Activated CD4-positive, alpha-beta T cell treated with anti-CD3 and anti-CD28 coated beads, Interleukin-2, amount 10 ng/mL, durations not matched to agents 24 days and 14 days (primary cell): Measurements from ENCODE around the gene LDB2. TPM values are rescaled to one million over a fixed set of nuclear protein-coding genes. Genes with fewer than 3 reads are reported as not detected.
"Not testable (repeated sequence)": the region's sequence is repeated elsewhere in the genome, so short reads cannot be mapped to it uniquely, and the experiment has no call there.

ENCODE experiments used
- DNase-seq: peaks from one replicate; pipeline ENCODE4 v3.0.0; 2022
- H3K27ac Mint-ChIP-seq: one replicate; pipeline ENCODE4 v1.8.0; 2022; ENCODE audit warnings: mild to moderate bottlenecking, mixed read lengths
- H3K27me3 Mint-ChIP-seq: one replicate; pipeline ENCODE4 v1.8.0; 2022; ENCODE audit warnings: mixed read lengths
- H3K36me3 Mint-ChIP-seq: one replicate; pipeline ENCODE4 v1.8.0; 2022; ENCODE audit warnings: low read depth, mild to moderate bottlenecking, mixed read lengths
- H3K4me1 Mint-ChIP-seq: one replicate; pipeline ENCODE4 v1.8.0; 2021; ENCODE audit warnings: mixed read lengths
- H3K4me3 Mint-ChIP-seq: one replicate; pipeline ENCODE4 v1.8.0; 2022; ENCODE audit warnings: mild to moderate bottlenecking, moderate library complexity, mixed read lengths
- H3K9me3 Mint-ChIP-seq: one replicate; pipeline ENCODE4 v1.8.0; 2021; ENCODE audit warnings: mixed read lengths
- intact Hi-C: fragments of 100-400 bp; cut with micrococcal nuclease; formaldehyde crosslinking; loops from one replicate; pipeline ENCODE4 v1.15.1; 2023
- total RNA-seq: library from RNA; stranded (reverse); gene quantifications from 2 replicates; pipeline ENCODE4 v1.2.3, GENCODE V29; 2022

Gene LDB2
- total RNA-seq, 1 donor from 2014 or later, result not detected

DNA sequence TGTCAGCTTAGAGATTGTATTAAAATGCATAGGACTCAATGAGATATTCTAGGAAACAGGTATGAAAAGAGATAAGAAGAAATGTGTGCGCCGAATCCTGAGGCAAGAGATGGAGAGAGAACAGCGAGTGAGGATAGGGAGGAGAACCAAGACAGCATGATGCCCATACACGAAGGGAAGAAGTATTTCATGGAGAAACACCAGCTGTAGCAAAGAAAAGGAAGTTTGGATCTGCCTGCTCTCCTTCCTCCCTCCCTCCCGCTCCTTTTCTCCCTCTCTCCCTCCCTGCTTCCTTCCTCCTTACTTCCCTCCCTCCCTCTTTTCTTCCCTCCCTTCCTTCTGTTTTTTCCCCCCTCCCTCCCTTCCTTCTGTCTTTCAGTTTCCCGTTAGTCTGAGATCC, 353.6 kb downstream of the LDB2 start:
- Mint-ChIP-seq H3K27me3 (no peaks in the 10 kb centered on the region), H3K27ac (no peak overlapping the region)
- intact Hi-C loops, result no loop called here

DNA sequence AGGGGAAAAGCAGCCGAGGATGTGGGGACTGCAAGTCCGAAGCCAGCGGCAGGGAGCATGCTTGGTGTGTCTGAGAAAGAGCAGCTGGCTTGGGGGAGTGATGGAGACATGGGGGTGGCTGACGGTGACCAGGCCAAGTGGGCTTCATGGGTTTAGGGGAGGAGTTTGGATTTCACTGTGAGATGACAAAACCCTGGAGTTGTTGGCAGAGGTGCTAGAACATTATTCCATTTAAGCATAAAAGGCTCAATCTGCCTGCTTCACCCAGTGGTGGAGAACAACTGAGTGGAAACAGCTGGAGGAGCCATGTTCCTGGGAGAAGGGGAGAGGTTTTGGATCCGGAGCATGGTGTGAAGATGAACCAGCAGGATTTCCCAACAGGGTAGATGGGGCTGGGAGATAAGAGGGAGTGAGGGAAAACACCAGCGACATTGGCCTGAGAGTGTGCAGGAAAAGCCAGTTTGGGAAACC, 354.2 kb downstream of the LDB2 start:
- Mint-ChIP-seq H3K27ac (no peak overlapping the region), H3K27me3 (no peaks in the 10 kb centered on the region), H3K9me3 (no peaks in the 10 kb centered on the region), H3K36me3 (no peaks in the 10 kb centered on the region), H3K4me1 (no peaks in the 10 kb centered on the region), H3K4me3 (no peak overlapping the region)
- intact Hi-C loops, result no loop called here
- DNase-seq, result no peak

More for the DNA sequence above, 353.6 kb downstream of the LDB2 start:
- Mint-ChIP-seq H3K4me1 (no peaks in the 10 kb centered on the region), H3K9me3 (no peaks in the 10 kb centered on the region), H3K36me3 (no peaks in the 10 kb centered on the region), H3K4me3 (no peak overlapping the region)
- no peak for DNase-seq

- H3K27ac Mint-ChIP-seq, result no peak overlapping the region
- no peaks in the 10 kb centered on the region for H3K27me3 Mint-ChIP-seq
- intact Hi-C loops, result no loop called here
- no peaks in the 10 kb centered on the region for H3K36me3 Mint-ChIP-seq
- no peaks in the 10 kb centered on the region for H3K9me3 Mint-ChIP-seq
- DNase-seq, result no peak
- no peaks in the 10 kb centered on the region for H3K4me1 Mint-ChIP-seq
- H3K4me3 Mint-ChIP-seq, result no peak overlapping the region
These were observed 360.5 kb downstream of the LDB2 start for GRCh38 chr4:16537926-16538325.

- Mint-ChIP-seq H3K27me3 (no peaks in the 10 kb centered on the region), H3K27ac (no peak overlapping the region), H3K4me3 (no peak overlapping the region), H3K4me1 (no peaks in the 10 kb centered on the region), H3K36me3 (no peaks in the 10 kb centered on the region), H3K9me3 (no peaks in the 10 kb centered on the region)
- intact Hi-C loops, result no loop called here
- no peak for DNase-seq
These were observed 366.0 kb downstream of the LDB2 start for GRCh38 chr4:16532240-16532970.

DNA sequence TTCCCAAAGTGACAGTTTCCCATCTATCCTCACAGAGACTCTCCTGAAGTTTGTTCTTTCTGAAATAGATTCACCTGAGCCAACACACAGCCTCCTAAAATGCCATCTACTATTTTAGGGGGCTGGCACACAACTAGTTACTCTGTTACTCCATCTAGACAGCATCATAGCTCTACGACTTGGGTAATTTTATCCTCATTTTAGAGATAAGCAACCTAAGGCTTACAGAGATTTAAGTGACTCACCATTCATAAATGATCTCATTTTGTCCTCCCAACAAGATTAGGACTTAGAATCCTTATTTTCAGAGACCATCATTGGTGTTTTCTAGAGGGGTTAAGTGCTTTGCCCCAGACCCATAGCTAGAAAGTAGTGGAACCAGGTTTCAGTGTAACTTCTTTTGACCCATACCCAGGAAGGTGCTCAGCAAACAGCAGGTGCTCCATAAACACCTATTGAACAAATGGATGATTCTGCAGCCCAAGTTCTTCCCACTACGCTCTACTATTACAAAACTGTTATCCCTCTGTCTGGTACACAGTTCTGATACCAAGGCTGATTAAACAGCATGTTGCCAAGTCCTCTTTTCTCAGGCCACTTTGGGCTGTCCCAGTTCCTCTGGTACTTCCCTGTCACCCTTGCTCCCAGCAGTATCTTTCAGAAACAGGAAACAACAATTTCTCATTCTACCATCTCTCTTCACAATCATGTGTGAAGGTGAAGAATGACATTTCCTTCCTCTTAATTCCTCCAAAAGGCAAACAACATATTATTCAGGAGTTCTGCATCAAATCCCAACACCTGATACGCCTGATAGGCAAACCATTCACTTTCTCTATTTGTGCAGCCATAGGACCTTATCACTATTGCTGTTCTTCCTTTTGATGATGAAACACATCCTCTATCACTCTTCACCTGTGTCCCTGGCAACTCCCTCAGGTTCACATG, 367.5 kb downstream of the LDB2 start:
- Mint-ChIP-seq H3K9me3 (no peaks in the 10 kb centered on the region), H3K27ac (no peak overlapping the region), H3K27me3 (no peaks in the 10 kb centered on the region), H3K4me1 (no peaks in the 10 kb centered on the region), H3K4me3 (no peak overlapping the region), H3K36me3 (no peaks in the 10 kb centered on the region)
- intact Hi-C loops, result no loop called here
- no peak for DNase-seq

GRCh38 chr4:16524911-16525554, 373.4 kb downstream of the LDB2 start:
- Mint-ChIP-seq H3K27ac (no peak overlapping the region), H3K36me3 (no peaks in the 10 kb centered on the region), H3K9me3 (no peaks in the 10 kb centered on the region), H3K4me3 (no peak overlapping the region), H3K27me3 (no peaks in the 10 kb centered on the region), H3K4me1 (no peaks in the 10 kb centered on the region)
- intact Hi-C loops, result no loop called here
- no peak for DNase-seq

DNA sequence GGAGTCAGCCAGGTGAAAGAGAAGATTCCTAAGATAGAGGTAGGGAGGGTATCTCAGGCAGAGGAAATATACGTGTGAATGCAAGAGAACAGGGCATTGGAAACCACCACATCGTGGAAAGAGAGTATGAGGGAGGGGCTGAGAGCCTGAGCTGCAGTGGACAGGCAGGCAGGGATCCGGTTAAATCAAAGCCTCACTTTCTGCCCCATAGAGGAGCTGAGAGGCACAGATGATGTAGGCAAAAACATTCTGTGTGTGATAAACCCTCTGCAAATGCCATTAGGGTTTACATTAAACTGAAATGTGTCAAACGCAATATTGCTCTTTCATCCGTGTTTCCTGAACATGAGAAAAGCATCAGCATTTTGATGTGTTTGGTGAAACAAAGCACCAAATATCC, 374.0 kb downstream of the LDB2 start:
- no peaks in the 10 kb centered on the region for H3K9me3 Mint-ChIP-seq
- intact Hi-C loops, result no loop called here
- no peak overlapping the region for H3K27ac Mint-ChIP-seq
- no peak overlapping the region for H3K4me3 Mint-ChIP-seq
- H3K36me3 Mint-ChIP-seq, result no peaks in the 10 kb centered on the region
- no peaks in the 10 kb centered on the region for H3K27me3 Mint-ChIP-seq
- H3K4me1 Mint-ChIP-seq, result no peaks in the 10 kb centered on the region
- DNase-seq, result no peak

- H3K27ac Mint-ChIP-seq, H3K27me3 Mint-ChIP-seq, H3K4me3 Mint-ChIP-seq, intact Hi-C loops, DNase-seq, H3K4me1 Mint-ChIP-seq, H3K9me3 Mint-ChIP-seq, H3K36me3 Mint-ChIP-seq: not testable (repeated sequence)
These were observed 374.9 kb downstream of the LDB2 start for GRCh38 chr4:16523526-16523925.

DNA sequence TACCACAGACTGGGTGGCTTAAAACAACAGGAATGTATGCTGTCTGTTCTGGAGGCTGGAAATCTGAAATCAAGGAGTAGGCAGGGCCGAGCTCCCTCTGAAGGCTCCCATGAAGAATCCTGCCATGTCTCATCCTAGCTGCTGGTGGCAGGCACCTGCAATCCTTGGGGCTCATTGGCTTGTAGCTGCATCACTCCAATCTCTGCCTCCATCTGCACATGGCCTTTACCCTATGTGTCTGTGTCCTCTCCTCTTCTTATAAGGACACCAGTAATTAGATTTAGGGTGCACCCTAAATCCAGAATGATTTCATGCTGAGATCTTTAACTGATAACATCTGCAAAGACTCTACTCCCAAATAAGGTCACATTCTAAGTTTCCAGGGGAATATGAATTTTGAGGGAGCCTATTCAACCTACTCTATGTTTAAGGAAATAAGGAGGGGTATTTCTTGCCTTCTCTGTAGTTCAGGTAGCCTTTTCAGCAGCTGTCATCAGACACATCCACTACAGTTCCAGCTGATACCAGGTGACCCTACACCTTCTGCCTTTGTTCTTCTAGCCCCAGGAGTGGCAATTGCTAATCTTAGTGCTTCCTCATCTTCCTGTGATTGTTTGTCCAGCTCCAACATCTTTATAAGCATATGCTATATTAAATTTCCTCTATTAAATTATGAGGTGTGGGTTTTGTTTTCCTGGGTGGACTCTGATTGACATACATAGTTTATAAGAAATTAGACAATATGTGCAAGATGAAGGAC, 377.1 kb downstream of the LDB2 start:
- DNase-seq, result no peak
- no peaks in the 10 kb centered on the region for H3K27me3 Mint-ChIP-seq
- H3K9me3 Mint-ChIP-seq, result no peaks in the 10 kb centered on the region
- H3K4me3 Mint-ChIP-seq, result no peak overlapping the region
- H3K36me3 Mint-ChIP-seq, result no peaks in the 10 kb centered on the region
- no peak overlapping the region for H3K27ac Mint-ChIP-seq
- intact Hi-C loops, result no loop called here
- no peaks in the 10 kb centered on the region for H3K4me1 Mint-ChIP-seq

DNA sequence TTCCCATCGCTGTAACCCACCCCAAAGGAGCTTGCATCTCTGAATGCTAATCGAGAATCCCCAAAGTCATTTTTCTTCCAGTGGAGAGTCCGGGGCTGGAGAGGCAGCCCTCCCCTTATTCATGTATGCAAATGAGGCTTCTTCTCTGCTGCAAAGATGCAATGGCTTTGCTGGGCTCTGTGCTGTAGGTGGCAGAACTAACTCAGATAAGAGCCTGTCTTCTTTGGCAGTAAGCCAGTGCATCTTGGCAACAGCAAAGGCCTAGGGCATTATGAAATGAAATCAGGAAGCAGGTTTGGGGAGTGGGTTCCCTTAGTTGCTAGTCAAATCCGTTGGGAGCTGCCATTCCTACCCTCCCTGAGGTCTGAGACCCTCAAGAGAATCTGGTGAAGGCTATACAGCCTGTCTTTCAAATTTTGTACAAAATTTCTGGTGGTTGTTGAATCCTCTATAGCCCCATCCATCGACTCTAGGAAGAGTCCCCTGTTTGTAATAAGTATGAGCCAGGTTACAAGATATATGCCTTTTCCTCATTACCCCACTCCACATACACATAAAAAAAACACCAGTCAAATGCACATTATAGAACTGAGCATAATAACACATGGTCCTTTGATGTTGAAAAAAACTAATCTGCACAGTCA, 381.5 kb downstream of the LDB2 start:
- no peak for DNase-seq
- H3K4me3 Mint-ChIP-seq, result no peak overlapping the region
- H3K4me1 Mint-ChIP-seq, result no peaks in the 10 kb centered on the region
- no peaks in the 10 kb centered on the region for H3K27me3 Mint-ChIP-seq
- H3K9me3 Mint-ChIP-seq, result no peaks in the 10 kb centered on the region
- H3K36me3 Mint-ChIP-seq, result no peaks in the 10 kb centered on the region
- intact Hi-C loops, result no loop called here
- no peak overlapping the region for H3K27ac Mint-ChIP-seq

- no peak overlapping the region for H3K27ac Mint-ChIP-seq
These were observed 384.6 kb downstream of the LDB2 start for GRCh38 chr4:16513876-16514275.

GRCh38 chr4:16508968-16509367, 389.5 kb downstream of the LDB2 start:
- no peaks in the 10 kb centered on the region for H3K27me3 Mint-ChIP-seq
- no peak overlapping the region for H3K27ac Mint-ChIP-seq
- no peaks in the 10 kb centered on the region for H3K36me3 Mint-ChIP-seq
- no peak for DNase-seq
- intact Hi-C loops, result no loop called here
- no peaks in the 10 kb centered on the region for H3K4me1 Mint-ChIP-seq
- no peak overlapping the region for H3K4me3 Mint-ChIP-seq
- peaks cover 4% of the 10 kb centered on the region for H3K9me3 Mint-ChIP-seq

More at GRCh38 chr4:16513876-16514275, 384.6 kb downstream of the LDB2 start:
- intact Hi-C loops, result no loop called here
- H3K4me3 Mint-ChIP-seq, result no peak overlapping the region
- no peaks in the 10 kb centered on the region for H3K27me3 Mint-ChIP-seq
- H3K4me1 Mint-ChIP-seq, result no peaks in the 10 kb centered on the region
- H3K36me3 Mint-ChIP-seq, result no peaks in the 10 kb centered on the region
- no peaks in the 10 kb centered on the region for H3K9me3 Mint-ChIP-seq
- DNase-seq, result no peak

GRCh38 chr4:16505726-16506125, 392.7 kb downstream of the LDB2 start:
- Mint-ChIP-seq H3K4me1 (no peaks in the 10 kb centered on the region), H3K27me3 (no peaks in the 10 kb centered on the region), H3K9me3 (peaks cover 4% of the 10 kb centered on the region), H3K36me3 (no peaks in the 10 kb centered on the region), H3K27ac (no peak overlapping the region), H3K4me3 (no peak overlapping the region)
- DNase-seq, result no peak
- intact Hi-C loops, result no loop called here
